HCT116 (cell line): ENCODE data around the gene FAM43B. TPM values are rescaled to one million over a fixed set of nuclear protein-coding genes. Genes with fewer than 3 reads are reported as not detected.

Source experiments
- ATAC-seq: fragments of 200-7000 bp; cut with Tn5 transposase; 2 replicates; pipeline ENCODE4 v1.9.1; 2020; ENCODE audit warnings: mild to moderate bottlenecking, moderate library complexity
- BruUV-seq: library from RNA; stranded (reverse); fragments of 400-500 nt; replicated peaks from 2 replicates; lab custom pipeline; 2021; lab: Mats Ljungman, UMichigan
- CTCF ChIA-PET: fragments of 300-600 bp; sonication (Branson Sonifier 250); formaldehyde crosslinking; loops from one replicate; lab custom pipeline; 2021; ENCODE audit warnings: antibody characterized with exemption; lab: Charles Lee
- POLR2A ChIA-PET: fragments of 300-600, 350-600 bp; sonication (Branson Sonifier 250); formaldehyde crosslinking; loops from one replicate; lab custom pipeline; 2021; ENCODE audit warnings: antibody characterized with exemption; lab: Charles Lee
- RAD21 ChIA-PET, 2 experiments: fragments of 300-600 bp; sonication (Branson Sonifier 250); formaldehyde crosslinking; loops; one replicate each; lab custom pipeline; 2023; ENCODE audit warnings: low total read pairs in 2 of 2; ENCODE audit not compliant: uncharacterized antibody in 2 of 2, unreplicated experiment in 2 of 2, low non-redundant PET in 1 of 2; lab: Charles Lee
- DNase-seq: peaks from one replicate; pipeline ENCODE4 v3.0.0-alpha.2; 2010; ENCODE audit warnings: low read depth, low spot score
- H2AFZ ChIP-seq: fragments of 200-600 bp; shearing (Covaris generic), sonication (generic); 2 replicates; pipeline ENCODE4 v1.6.1; 2017; ENCODE audit warnings: low read depth, mixed run types, mixed read lengths, antibody characterized with exemption, low read length; ENCODE audit not compliant: poor library complexity, severe bottlenecking
- H3K27ac ChIP-seq: 2 replicates; pipeline ENCODE4 v1.5.1; 2012; ENCODE audit warnings: low read depth, low read length
- H3K27me3 ChIP-seq: fragments of 200-600 bp; sonication (generic); 2 replicates; pipeline ENCODE4 v1.6.1; 2016; ENCODE audit warnings: mixed run types, low read length, mixed read lengths; ENCODE audit not compliant: insufficient read depth
- H3K36me3 ChIP-seq, 2 experiments: fragments of 200-500 bp in 1 of 2; fragments of 200-600 bp in 1 of 2; sonication (Bioruptor generic) in 1 of 2; sonication (generic) in 1 of 2; 2 replicates each; pipeline versions ENCODE4 v1.5.1 to v1.6.1; 2014 to 2016; ENCODE audit warnings: low read length in 2 of 2, inconsistent platforms in 1 of 2, mixed read lengths in 1 of 2, mixed run types in 1 of 2; ENCODE audit not compliant: insufficient read depth in 2 of 2, control insufficient read depth in 1 of 2
- H3K4me1 ChIP-seq, 2 experiments: fragments of 200-600 bp in 1 of 2; sonication (generic) in 1 of 2; 2 replicates each; pipeline versions ENCODE4 v1.5.1 to v1.6.1; 2012 to 2017; ENCODE audit warnings: low read length in 2 of 2, inconsistent platforms in 1 of 2, mild to moderate bottlenecking in 1 of 2, mixed read lengths in 1 of 2, mixed run types in 1 of 2, moderate library complexity in 1 of 2; ENCODE audit not compliant: insufficient read depth in 2 of 2, control insufficient read depth in 1 of 2
- H3K4me2 ChIP-seq: fragments of 200-600 bp; sonication (generic); 2 replicates; pipeline ENCODE4 v1.6.1; 2017; ENCODE audit warnings: mixed run types, low read length, mixed read lengths
- H3K4me3 ChIP-seq, 2 experiments: fragments of 200-600 bp in 1 of 2; sonication (generic) in 1 of 2; replicated peaks in 1 of 2; 2 replicates each; pipeline ENCODE4 v1.5.1; 2011 to 2016; ENCODE audit warnings: low read length in 2 of 2, control low read depth in 1 of 2, low read depth in 1 of 2, mild to moderate bottlenecking in 1 of 2, mixed read lengths in 1 of 2, mixed run types in 1 of 2
- H3K79me2 ChIP-seq: fragments of 200-600 bp; sonication (generic); 2 replicates; pipeline ENCODE4 v1.6.1; 2017; ENCODE audit warnings: mild to moderate bottlenecking, mixed run types, low read length, moderate library complexity, mixed read lengths; ENCODE audit not compliant: insufficient read depth
- H3K9ac ChIP-seq: fragments of 200-600 bp; sonication (generic); 2 replicates; pipeline ENCODE4 v1.6.1; 2016; ENCODE audit warnings: low read length, mixed read lengths
- H3K9me2 ChIP-seq: fragments of 200-600 bp; sonication (generic), shearing (Covaris generic); 2 replicates; pipeline ENCODE4 v1.6.1; 2017; ENCODE audit warnings: mixed run types, mild to moderate bottlenecking, moderate library complexity; ENCODE audit not compliant: insufficient read depth
- H3K9me3 ChIP-seq, 2 experiments: fragments of 200-500 bp in 1 of 2; fragments of 200-600 bp in 1 of 2; sonication (Bioruptor generic) in 1 of 2; sonication (generic) in 1 of 2; 2 replicates each; pipeline ENCODE4 v1.6.1; 2014 to 2017; ENCODE audit warnings: low read length in 2 of 2, mixed read lengths in 2 of 2, inconsistent platforms in 1 of 2, low read depth in 1 of 2, mild to moderate bottlenecking in 1 of 2, mixed run types in 1 of 2, moderate library complexity in 1 of 2; ENCODE audit not compliant: control insufficient read depth in 1 of 2, insufficient read depth in 1 of 2
- H4K20me1 ChIP-seq: fragments of 200-600 bp; sonication (generic), shearing (Covaris generic); 2 replicates; pipeline ENCODE4 v1.6.1; 2017; ENCODE audit warnings: mixed run types, mild to moderate bottlenecking, moderate library complexity; ENCODE audit not compliant: insufficient read depth
- ATF3 ChIP-seq: IDR thresholded peaks from 2 replicates; pipeline ENCODE4 v1.6.1; 2012
- CBX3 ChIP-seq: IDR thresholded peaks from 2 replicates; pipeline ENCODE4 v1.6.1; 2012; ENCODE audit warnings: low read depth
- EZH2 ChIP-seq: fragments of 200-600 bp; sonication (generic); IDR thresholded peaks from 2 replicates; pipeline ENCODE4 v1.6.1; 2017; ENCODE audit warnings: antibody characterized with exemption, mixed run types
- JUND ChIP-seq: IDR thresholded peaks from 2 replicates; pipeline ENCODE4 v1.6.1; 2012
- POLR2A ChIP-seq: IDR thresholded peaks from 2 replicates; pipeline ENCODE4 v1.7.0; 2011; ENCODE audit warnings: borderline replicate concordance; ENCODE audit not compliant: insufficient read depth, insufficient read length; ENCODE audit errors: extremely low read depth
- POLR2AphosphoS5 ChIP-seq: IDR thresholded peaks from 2 replicates; pipeline ENCODE4 v1.6.1; 2011; ENCODE audit warnings: mild to moderate bottlenecking, low read depth, low read length, moderate library complexity
- RAD21 ChIP-seq: IDR thresholded peaks from 2 replicates; pipeline ENCODE4 v1.6.1; 2012; ENCODE audit warnings: low read depth, mild to moderate bottlenecking
- SRF ChIP-seq: IDR thresholded peaks from 2 replicates; pipeline ENCODE4 v1.6.1; 2012; ENCODE audit warnings: low read depth
- ZFX ChIP-seq: fragments of 450-650 bp; IDR thresholded peaks from 2 replicates; pipeline ENCODE4 v1.6.1; 2017
- ZNF274 ChIP-seq: fragments of 200-500 bp; sonication (Bioruptor generic); IDR thresholded peaks from 2 replicates; pipeline ENCODE4 v1.6.1; 2014; ENCODE audit warnings: mild to moderate bottlenecking, low read depth, low read length, inconsistent platforms
- intact Hi-C: fragments of 100-400 bp; cut with micrococcal nuclease; formaldehyde crosslinking; loops from 2 replicates; pipeline ENCODE4 v1.10.0; 2022
- total RNA-seq: library from RNA; stranded (reverse); gene quantifications from one replicate; pipeline ENCODE4 v1.2.1, GENCODE V29; 2021; ENCODE audit not compliant: unreplicated experiment
- TF ChIP-seq, protein P1 (sequence below): IDR thresholded peaks from 2 replicates; pipeline ENCODE4 v1.6.1; 2011; ENCODE audit warnings: mild to moderate bottlenecking, low read length, moderate library complexity; ENCODE audit not compliant: insufficient replicate concordance; ENCODE audit errors: extremely low read depth

FAM43B gene
- total RNA-seq, 1 experiment from 2014 or later: not detected

GRCh38 chr1:20505488-20505887 lies 46.9 kb upstream of the FAM43B start:
- intact Hi-C loops: no loop called here
- Histone ChIP-seq H3K9me2 (no peaks in the 10 kb centered on the region), H3K4me1 (peaks cover 13 to 18% of the 10 kb centered on the region in 2 experiments), H4K20me1 (no peaks in the 10 kb centered on the region)
- POLR2A ChIA-PET: interaction anchor here (0.7 kb wide), 1 partner anchor 9 kb away, joined by 3 read pairs; no protein-coding TSS in a partner anchor
- CTCF ChIA-PET: interaction anchor here (1.2 kb wide), 1 partner anchor 128 kb away, joined by 4 read pairs; the partner anchor contains the start of gene PINK1
- DNase-seq: no peak
- TF ChIP-seq CBX3 (no peak), JUND (no peak), ZNF274 (no peak), POLR2A (no peak), POLR2AphosphoS5 (no peak), SRF (no peak), ZFX (no peak), RAD21 (no peak), EZH2 (no peak), ATF3 (no peak)
- TF ChIP-seq, protein P1, sequence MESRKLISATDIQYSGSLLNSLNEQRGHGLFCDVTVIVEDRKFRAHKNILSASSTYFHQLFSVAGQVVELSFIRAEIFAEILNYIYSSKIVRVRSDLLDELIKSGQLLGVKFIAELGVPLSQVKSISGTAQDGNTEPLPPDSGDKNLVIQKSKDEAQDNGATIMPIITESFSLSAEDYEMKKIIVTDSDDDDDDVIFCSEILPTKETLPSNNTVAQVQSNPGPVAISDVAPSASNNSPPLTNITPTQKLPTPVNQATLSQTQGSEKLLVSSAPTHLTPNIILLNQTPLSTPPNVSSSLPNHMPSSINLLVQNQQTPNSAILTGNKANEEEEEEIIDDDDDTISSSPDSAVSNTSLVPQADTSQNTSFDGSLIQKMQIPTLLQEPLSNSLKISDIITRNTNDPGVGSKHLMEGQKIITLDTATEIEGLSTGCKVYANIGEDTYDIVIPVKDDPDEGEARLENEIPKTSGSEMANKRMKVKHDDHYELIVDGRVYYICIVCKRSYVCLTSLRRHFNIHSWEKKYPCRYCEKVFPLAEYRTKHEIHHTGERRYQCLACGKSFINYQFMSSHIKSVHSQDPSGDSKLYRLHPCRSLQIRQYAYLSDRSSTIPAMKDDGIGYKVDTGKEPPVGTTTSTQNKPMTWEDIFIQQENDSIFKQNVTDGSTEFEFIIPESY: no peak
- TF ChIP-seq, all 23 proteins: peak for 0
- H3K4me3 ChIP-seq: no peak overlapping the region
- H3K36me3 ChIP-seq: peaks cover 16 to 40% of the 10 kb centered on the region in 2 experiments
- RAD21 ChIA-PET: no interaction called here
- no peak for ATAC-seq
- H3K27ac ChIP-seq: no peak overlapping the region
- no peak overlapping the region for H2AFZ ChIP-seq
- peaks cover 60% of the 10 kb centered on the region for H3K79me2 ChIP-seq
- no peaks in the 10 kb centered on the region for H3K27me3 ChIP-seq
- H3K4me2 ChIP-seq: no peak overlapping the region
- no peaks in the 10 kb centered on the region for H3K9me3 ChIP-seq
- BruUV-seq: no TSS peak
- no peak overlapping the region for H3K9ac ChIP-seq
